WTC11 (cell line): ENCODE results near the gene RENBP. TPM values are rescaled to one million over a fixed set of nuclear protein-coding genes. Genes with fewer than 3 reads are reported as not detected.

Source experiments
- ATAC-seq: fragments of 200-7000 bp; cut with Tn5 transposase; 2 replicates; pipeline ENCODE4 v1.10.0; 2021; ENCODE audit warnings: mild to moderate bottlenecking, moderate library complexity
- CTCF ChIA-PET: fragments of 300-600 bp; sonication (Branson Sonifier 250); formaldehyde crosslinking; loops from one replicate; lab custom pipeline; 2021; ENCODE audit warnings: antibody characterized with exemption; lab: Charles Lee
- POLR2A ChIA-PET: fragments of 350-600 bp; sonication (Branson Sonifier 250); formaldehyde crosslinking; loops from one replicate; lab custom pipeline; 2021; ENCODE audit warnings: antibody characterized with exemption; lab: Charles Lee
- DNase-seq: peaks from one replicate; pipeline ENCODE4 v3.0.0; 2021; ENCODE audit warnings: low spot score
- H3K27ac Mint-ChIP-seq: 2 replicates; pipeline ENCODE4 v1.8.0; 2021; ENCODE audit warnings: mixed read lengths
- H3K27me3 Mint-ChIP-seq: 2 replicates; pipeline ENCODE4 v1.8.0; 2021; ENCODE audit warnings: low read depth, mild to moderate bottlenecking, moderate library complexity, mixed read lengths
- H3K36me3 Mint-ChIP-seq: 2 replicates; pipeline ENCODE4 v1.8.0; 2021; ENCODE audit warnings: mixed read lengths
- H3K4me1 Mint-ChIP-seq: 2 replicates; pipeline ENCODE4 v1.8.0; 2022; ENCODE audit warnings: mixed read lengths
- H3K4me3 Mint-ChIP-seq: 2 replicates; pipeline ENCODE4 v1.8.0; 2021; ENCODE audit warnings: mild to moderate bottlenecking, moderate library complexity, mixed read lengths
- H3K9me3 Mint-ChIP-seq: 2 replicates; pipeline ENCODE4 v1.8.0; 2021; ENCODE audit warnings: mixed read lengths
- AR ChIP-seq: fragments of 250-450 bp; sonication (Bioruptor Pico); IDR thresholded peaks from 2 replicates; pipeline ENCODE4 v1.9.0; 2021; ENCODE audit warnings: mild to moderate bottlenecking
- CREM ChIP-seq: sonication (generic); formaldehyde crosslinking; IDR thresholded peaks from 2 replicates; pipeline ENCODE4 v1.8.1; 2022; ENCODE audit warnings: mild to moderate bottlenecking, missing genetic modification reagents, moderate library complexity
- FOXJ3 ChIP-seq: sonication (generic); formaldehyde crosslinking; IDR thresholded peaks from 2 replicates; pipeline ENCODE4 v1.9.0; 2021; ENCODE audit warnings: missing genetic modification reagents, mild to moderate bottlenecking, borderline replicate concordance
- GTF2I ChIP-seq: fragments of 250-450 bp; sonication (Bioruptor Pico); conservative IDR thresholded peaks from 2 replicates; pipeline ENCODE4 v1.4.0; 2021; ENCODE audit warnings: mild to moderate bottlenecking
- HMGA2 ChIP-seq: fragments of 250-450 bp; sonication (Bioruptor Pico); IDR thresholded peaks from 2 replicates; pipeline ENCODE4 v1.4.0; 2021; ENCODE audit warnings: mild to moderate bottlenecking, moderate library complexity
- HMGXB4 ChIP-seq: sonication (generic); formaldehyde crosslinking; IDR thresholded peaks from 2 replicates; pipeline ENCODE4 v1.8.1; 2023; ENCODE audit warnings: mild to moderate bottlenecking, moderate library complexity, missing genetic modification reagents
- KAT7 ChIP-seq: sonication (generic); formaldehyde crosslinking; IDR thresholded peaks from 2 replicates; pipeline ENCODE4 v1.8.1; 2023; ENCODE audit warnings: missing genetic modification reagents, mild to moderate bottlenecking, borderline replicate concordance
- MXD4 ChIP-seq: fragments of 250-450 bp; sonication (Bioruptor Pico); IDR thresholded peaks from 2 replicates; pipeline ENCODE4 v1.8.0; 2021; ENCODE audit warnings: mild to moderate bottlenecking, moderate library complexity, borderline replicate concordance
- NFE2L1 ChIP-seq: sonication (generic); formaldehyde crosslinking; IDR thresholded peaks from 2 replicates; pipeline ENCODE4 v1.8.1; 2023; ENCODE audit warnings: missing genetic modification reagents
- NFYB ChIP-seq: sonication (generic); formaldehyde crosslinking; conservative IDR thresholded peaks from 2 replicates; pipeline ENCODE4 v1.8.0; 2022; ENCODE audit warnings: low read depth, missing genetic modification reagents
- PRDM15 ChIP-seq: sonication (generic); formaldehyde crosslinking; IDR thresholded peaks from 2 replicates; pipeline ENCODE4 v1.8.0; 2022; ENCODE audit warnings: missing genetic modification reagents
- PRRX2 ChIP-seq: fragments of 250-450 bp; sonication (Bioruptor Pico); IDR thresholded peaks from 2 replicates; pipeline ENCODE4 v1.8.0; 2021; ENCODE audit warnings: mild to moderate bottlenecking
- RORB ChIP-seq: fragments of 250-450 bp; sonication (Bioruptor Pico); IDR thresholded peaks from 2 replicates; pipeline ENCODE4 v1.9.0; 2021; ENCODE audit warnings: mild to moderate bottlenecking
- TEAD1 ChIP-seq: sonication (generic); formaldehyde crosslinking; IDR thresholded peaks from 2 replicates; pipeline ENCODE4 v1.8.0; 2022; ENCODE audit warnings: mild to moderate bottlenecking, missing genetic modification reagents
- USF1 ChIP-seq: sonication (generic); formaldehyde crosslinking; IDR thresholded peaks from 2 replicates; pipeline ENCODE4 v1.8.0; 2022; ENCODE audit warnings: mild to moderate bottlenecking, missing genetic modification reagents
- ZNF263 ChIP-seq: sonication (generic); formaldehyde crosslinking; IDR thresholded peaks from 2 replicates; pipeline ENCODE4 v1.8.1; 2022; ENCODE audit warnings: low read depth, mild to moderate bottlenecking, moderate library complexity, missing genetic modification reagents
- ZNF423 ChIP-seq: fragments of 250-450 bp; sonication (Bioruptor Pico); IDR thresholded peaks from 2 replicates; pipeline ENCODE4 v2.1.2; 2022; ENCODE audit warnings: mild to moderate bottlenecking, moderate library complexity
- ZNF512 ChIP-seq: sonication (generic); formaldehyde crosslinking; IDR thresholded peaks from 2 replicates; pipeline ENCODE4 v1.8.1; 2022; ENCODE audit warnings: missing genetic modification reagents, borderline replicate concordance
- ZNF532 ChIP-seq: fragments of 250-450 bp; sonication (Bioruptor Pico); IDR thresholded peaks from 2 replicates; pipeline ENCODE4 v1.9.0; 2021; ENCODE audit warnings: mild to moderate bottlenecking, borderline replicate concordance
- total RNA-seq: library from RNA; stranded (reverse); gene quantifications from 3 replicates; pipeline ENCODE4 v1.2.3, GENCODE V29; 2021

Gene RENBP
- total RNA-seq, 1 experiment from 2014 or later: 14.0 TPM

- H3K27ac Mint-ChIP-seq: peak overlapping the region; percentile 17; the same call in 1 of the 2 replicates
- DNase-seq (no peak), ATAC-seq (peak; percentile 9; the same call in 1 of the 2 replicates)
- no peaks in the 10 kb centered on the region for H3K36me3 Mint-ChIP-seq
- ChIA-PET CTCF (no interaction called here), POLR2A (no interaction called here)
- H3K4me1 Mint-ChIP-seq: peaks cover 23% of the 10 kb centered on the region
- no peaks in the 10 kb centered on the region for H3K27me3 Mint-ChIP-seq
- H3K9me3 Mint-ChIP-seq: no peaks in the 10 kb centered on the region
- H3K4me3 Mint-ChIP-seq: no peak overlapping the region
- TF ChIP-seq ZNF512 (CRISPR knock-in tag): no peak
- TF ChIP-seq ZNF532 (CRISPR knock-in tag): no peak
- TF ChIP-seq PRRX2: no peak
- TF ChIP-seq KAT7 (CRISPR knock-in tag): no peak
- TF ChIP-seq USF1: no peak
- no peak for TF ChIP-seq HMGA2 (CRISPR knock-in tag)
- TF ChIP-seq AR (CRISPR knock-in tag): no peak
- TF ChIP-seq TEAD1: no peak
- no peak for TF ChIP-seq ZNF263
- TF ChIP-seq CREM: no peak
- no peak for TF ChIP-seq RORB (CRISPR knock-in tag)
- TF ChIP-seq GTF2I (CRISPR knock-in tag): no peak
- no peak for TF ChIP-seq PRDM15 (CRISPR knock-in tag)
- no peak for TF ChIP-seq NFYB (CRISPR knock-in tag)
- no peak for TF ChIP-seq MXD4 (CRISPR knock-in tag)
- no peak for TF ChIP-seq FOXJ3
- no peak for TF ChIP-seq HMGXB4
- TF ChIP-seq NFE2L1 (CRISPR knock-in tag): no peak
- no peak for TF ChIP-seq ZNF423 (CRISPR knock-in tag)
Observed at GRCh38 chrX:153903238-153903980, 41.0 kb downstream of the RENBP start.
